Endodermal cell (in vitro differentiated cells): ENCODE results near the gene ARHGAP26. TPM values are rescaled to one million over a fixed set of nuclear protein-coding genes. Genes with fewer than 3 reads are reported as not detected.
A peak's percentile ranks its signal among the peaks of the same experiment; 100 is the strongest.

ENCODE experiments used
- DNase-seq: peaks from one replicate; pipeline ENCODE4 v3.0.0-alpha.2; 2017
- H3K27ac ChIP-seq: 2 replicates; pipeline ENCODE4 v1.5.1; 2013; ENCODE audit warnings: mild to moderate bottlenecking, low read depth, low read length, moderate library complexity
- H3K27me3 ChIP-seq: 2 replicates; pipeline ENCODE4 v1.6.1; 2013; ENCODE audit warnings: mild to moderate bottlenecking, low read length, moderate library complexity; ENCODE audit not compliant: insufficient read depth, control insufficient read depth, poor library complexity, severe bottlenecking
- H3K36me3 ChIP-seq: 2 replicates; pipeline ENCODE4 v1.7.0; 2013; ENCODE audit warnings: mild to moderate bottlenecking, low read length, moderate library complexity; ENCODE audit not compliant: control insufficient read depth, insufficient read depth
- H3K4me1 ChIP-seq: one replicate; pipeline ENCODE4 v1.7.0; 2013; ENCODE audit warnings: low read length; ENCODE audit not compliant: control insufficient read depth, insufficient read depth
- H3K4me3 ChIP-seq: 2 replicates; pipeline ENCODE4 v1.5.1; 2013; ENCODE audit warnings: mild to moderate bottlenecking, low read length, moderate library complexity
- H3K9ac ChIP-seq: 2 replicates; pipeline ENCODE4 v1.6.1; 2013; ENCODE audit warnings: mild to moderate bottlenecking, low read length, moderate library complexity; ENCODE audit not compliant: poor library complexity, severe bottlenecking; ENCODE audit errors: extremely low read depth
- H3K9me3 ChIP-seq: 2 replicates; pipeline ENCODE4 v1.6.1; 2013; ENCODE audit warnings: mild to moderate bottlenecking, low read length, moderate library complexity; ENCODE audit not compliant: control insufficient read depth
- H3K27ac Mint-ChIP-seq: 2 replicates; pipeline ENCODE4 v1.8.0; 2020; ENCODE audit warnings: mixed read lengths
- H3K27me3 Mint-ChIP-seq: 2 replicates; pipeline ENCODE4 v1.8.0; 2021; ENCODE audit warnings: mild to moderate bottlenecking, mixed read lengths; ENCODE audit not compliant: insufficient read depth
- H3K36me3 Mint-ChIP-seq: 2 replicates; pipeline ENCODE4 v1.8.0; 2020; ENCODE audit warnings: low read depth, mixed read lengths
- H3K4me1 Mint-ChIP-seq: 2 replicates; pipeline ENCODE4 v1.8.0; 2020; ENCODE audit warnings: mixed read lengths
- H3K4me3 Mint-ChIP-seq: 2 replicates; pipeline ENCODE4 v1.8.0; 2020; ENCODE audit warnings: mild to moderate bottlenecking, moderate library complexity, mixed read lengths
- H3K9me3 Mint-ChIP-seq: 2 replicates; pipeline ENCODE4 v1.8.0; 2020; ENCODE audit warnings: mild to moderate bottlenecking, mixed read lengths
- WGBS, 2 experiments: methylation state at CpG; one replicate each; pipeline versions ENCODE4 v1.1.5 to v1.1.7; 2013; ENCODE audit warnings: missing lambda C conversion rate in 2 of 2, mixed read lengths in 1 of 2; ENCODE audit not compliant: insufficient coverage in 1 of 2, insufficient read length in 1 of 2; 5-methylcytosine and 5-hydroxymethylcytosine counted together
- total RNA-seq, 2 donors: library from RNA; stranded (reverse); fragmentation: NEBNext Ultra II Directional in 1 of 2; extraction: Animal tissue kit (Norgen Biotek cat#: 25700) in 1 of 2; gene quantifications; 2 replicates in 1 of 2; 3 replicates in 1 of 2; pipeline ENCODE4 v1.2.1, GENCODE V29; 2021
- TF ChIP-seq, protein P1 (sequence below): fragments of 200-600 bp; sonication (generic); conservative IDR thresholded peaks from 2 replicates; pipeline ENCODE4 v1.5.0; 2021; ENCODE audit warnings: antibody characterized with exemption, mild to moderate bottlenecking

Gene ARHGAP26
- total RNA-seq, 2 donors from 2014 or later = 49.2 to 60.5 TPM

GRCh38 chr5:143212261-143212660 is 442.1 kb downstream of the ARHGAP26 start:
- Mint-ChIP-seq H3K9me3 (no peaks in the 10 kb centered on the region), H3K27ac (no peak overlapping the region)
- H3K27ac ChIP-seq = no peak overlapping the region

GRCh38 chr5:143213231-143213850 is 443.2 kb downstream of the ARHGAP26 start:
- H3K9me3 Mint-ChIP-seq = no peaks in the 10 kb centered on the region
- Histone ChIP-seq H3K9me3 (no peaks in the 10 kb centered on the region), H3K4me3 (no peak overlapping the region), H3K9ac (no peak overlapping the region), H3K4me1 (peaks cover 2% of the 10 kb centered on the region), H3K27me3 (no peaks in the 10 kb centered on the region), H3K36me3 (no peaks in the 10 kb centered on the region), H3K27ac (no peak overlapping the region)
- peak overlapping the region; percentile 62 for H3K27ac Mint-ChIP-seq
- peaks cover 19% of the 10 kb centered on the region for H3K36me3 Mint-ChIP-seq
- no peak for DNase-seq
- H3K27me3 Mint-ChIP-seq = no peaks in the 10 kb centered on the region
- H3K4me3 Mint-ChIP-seq = no peak overlapping the region
- H3K4me1 Mint-ChIP-seq = peaks cover 36% of the 10 kb centered on the region
- TF ChIP-seq, protein P1, sequence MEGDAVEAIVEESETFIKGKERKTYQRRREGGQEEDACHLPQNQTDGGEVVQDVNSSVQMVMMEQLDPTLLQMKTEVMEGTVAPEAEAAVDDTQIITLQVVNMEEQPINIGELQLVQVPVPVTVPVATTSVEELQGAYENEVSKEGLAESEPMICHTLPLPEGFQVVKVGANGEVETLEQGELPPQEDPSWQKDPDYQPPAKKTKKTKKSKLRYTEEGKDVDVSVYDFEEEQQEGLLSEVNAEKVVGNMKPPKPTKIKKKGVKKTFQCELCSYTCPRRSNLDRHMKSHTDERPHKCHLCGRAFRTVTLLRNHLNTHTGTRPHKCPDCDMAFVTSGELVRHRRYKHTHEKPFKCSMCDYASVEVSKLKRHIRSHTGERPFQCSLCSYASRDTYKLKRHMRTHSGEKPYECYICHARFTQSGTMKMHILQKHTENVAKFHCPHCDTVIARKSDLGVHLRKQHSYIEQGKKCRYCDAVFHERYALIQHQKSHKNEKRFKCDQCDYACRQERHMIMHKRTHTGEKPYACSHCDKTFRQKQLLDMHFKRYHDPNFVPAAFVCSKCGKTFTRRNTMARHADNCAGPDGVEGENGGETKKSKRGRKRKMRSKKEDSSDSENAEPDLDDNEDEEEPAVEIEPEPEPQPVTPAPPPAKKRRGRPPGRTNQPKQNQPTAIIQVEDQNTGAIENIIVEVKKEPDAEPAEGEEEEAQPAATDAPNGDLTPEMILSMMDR = no peak
- WGBS, 2 experiments = 89 to 91% methylated on average over 5 to 6 of the region's 6 CpGs

More at GRCh38 chr5:143212261-143212660, 442.1 kb downstream of the ARHGAP26 start:
- Histone ChIP-seq H3K4me3 (no peak overlapping the region), H3K9me3 (no peaks in the 10 kb centered on the region), H3K4me1 (peaks cover 2% of the 10 kb centered on the region), H3K27me3 (no peaks in the 10 kb centered on the region), H3K9ac (no peak overlapping the region), H3K36me3 (no peaks in the 10 kb centered on the region)
- whole genome bisulfite sequencing, 2 experiments = 86 to 100% methylated on average over 1 of the region's 1 CpG
- Mint-ChIP-seq H3K36me3 (peaks cover 19% of the 10 kb centered on the region), H3K4me3 (no peak overlapping the region), H3K27me3 (no peaks in the 10 kb centered on the region), H3K4me1 (peaks cover 36% of the 10 kb centered on the region)
- no peak for DNase-seq
- TF ChIP-seq, protein P1 = no peak

DNA sequence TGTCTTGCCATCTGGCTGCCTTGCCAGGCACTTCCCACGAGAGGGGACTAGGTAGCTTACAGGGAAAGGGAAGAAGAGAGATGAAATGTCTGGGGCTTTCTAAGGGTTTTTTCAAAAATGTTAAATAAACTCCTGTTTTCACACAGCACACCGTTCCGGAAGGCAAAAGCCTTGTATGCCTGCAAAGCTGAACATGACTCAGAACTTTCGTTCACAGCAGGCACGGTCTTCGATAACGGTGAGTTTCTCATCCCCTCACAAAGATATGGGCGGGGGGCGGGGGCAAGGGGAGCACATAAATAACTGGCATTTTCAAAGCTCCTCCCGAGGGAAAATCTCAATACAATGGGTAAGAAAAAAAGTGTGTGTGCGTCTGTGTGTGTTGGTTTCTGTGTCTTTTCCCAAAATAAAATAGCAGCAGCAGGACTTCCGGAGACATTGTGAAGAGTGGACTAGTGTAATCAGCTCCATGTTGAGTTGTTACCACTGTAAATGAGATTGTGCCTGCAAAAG is 443.7 kb downstream of the ARHGAP26 start:
- no peak overlapping the region for H3K27ac Mint-ChIP-seq
- no peak for DNase-seq
- Histone ChIP-seq H3K27ac (no peak overlapping the region), H3K9me3 (no peaks in the 10 kb centered on the region), H3K36me3 (no peaks in the 10 kb centered on the region), H3K27me3 (no peaks in the 10 kb centered on the region), H3K4me3 (no peak overlapping the region), H3K9ac (no peak overlapping the region), H3K4me1 (peaks cover 2% of the 10 kb centered on the region)
- 65 to 76% methylated on average over 9 to 12 of the region's 12 CpGs for WGBS, 2 experiments
- TF ChIP-seq, protein P1 = no peak
- H3K4me1 Mint-ChIP-seq = peaks cover 40% of the 10 kb centered on the region
- H3K27me3 Mint-ChIP-seq = no peaks in the 10 kb centered on the region
- no peaks in the 10 kb centered on the region for H3K9me3 Mint-ChIP-seq
- H3K36me3 Mint-ChIP-seq = peaks cover 19% of the 10 kb centered on the region
- H3K4me3 Mint-ChIP-seq = no peak overlapping the region
